ENCODE data around the gene JPH4. TPM values are rescaled to one million over a fixed set of nuclear protein-coding genes. Genes with fewer than 3 reads are reported as not detected.
"Not testable (repeated sequence)": the region's sequence is repeated elsewhere in the genome, so short reads cannot be mapped to it uniquely, and the experiment has no call there.

JPH4 gene
- total RNA-seq, 2 experiments from 2014 or later: not detected

DNA sequence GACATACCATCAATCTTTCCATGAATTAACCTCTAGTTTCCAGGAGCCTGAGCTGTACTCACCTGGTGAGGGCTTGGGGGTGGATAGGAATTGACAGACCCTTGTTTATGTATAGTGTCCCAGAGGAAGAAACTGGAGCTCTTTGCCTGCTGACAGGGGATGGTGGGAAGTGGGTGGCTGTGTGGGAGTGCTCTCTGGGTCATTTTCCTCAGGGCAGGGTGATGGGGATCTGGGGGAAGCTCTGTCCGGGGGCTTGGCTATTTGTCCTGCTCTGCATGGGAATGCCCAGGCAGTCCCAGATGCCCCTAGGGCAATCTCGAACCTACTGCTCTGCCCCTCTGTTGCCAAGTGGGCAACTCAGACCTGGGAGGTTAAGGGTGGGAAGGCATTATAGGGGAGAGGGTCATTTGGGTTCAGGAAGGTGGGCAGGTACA is 35.8 kb upstream of the JPH4 start:
- Mint-ChIP-seq H3K27me3 (peaks cover 2% of the 10 kb centered on the region), H3K36me3 (ENCODE audit: low read depth) (no peaks in the 10 kb centered on the region), H3K9me3 (no peaks in the 10 kb centered on the region), H3K4me3 (no peak overlapping the region), H3K4me1 (peaks cover 17% of the 10 kb centered on the region), H3K27ac (no peak overlapping the region)
- CTCF ChIA-PET: interaction anchor here (1.4 to 5.3 kb wide), 2 partner anchors 17 to 25 kb away, joined by 4 to 56 read pairs; no protein-coding TSS in a partner anchor
- POLR2A ChIA-PET: interaction anchor here (1.9 kb wide), 1 partner anchor 18 kb away, joined by 5 read pairs; no protein-coding TSS in a partner anchor
- no peak for DNase-seq

DNA sequence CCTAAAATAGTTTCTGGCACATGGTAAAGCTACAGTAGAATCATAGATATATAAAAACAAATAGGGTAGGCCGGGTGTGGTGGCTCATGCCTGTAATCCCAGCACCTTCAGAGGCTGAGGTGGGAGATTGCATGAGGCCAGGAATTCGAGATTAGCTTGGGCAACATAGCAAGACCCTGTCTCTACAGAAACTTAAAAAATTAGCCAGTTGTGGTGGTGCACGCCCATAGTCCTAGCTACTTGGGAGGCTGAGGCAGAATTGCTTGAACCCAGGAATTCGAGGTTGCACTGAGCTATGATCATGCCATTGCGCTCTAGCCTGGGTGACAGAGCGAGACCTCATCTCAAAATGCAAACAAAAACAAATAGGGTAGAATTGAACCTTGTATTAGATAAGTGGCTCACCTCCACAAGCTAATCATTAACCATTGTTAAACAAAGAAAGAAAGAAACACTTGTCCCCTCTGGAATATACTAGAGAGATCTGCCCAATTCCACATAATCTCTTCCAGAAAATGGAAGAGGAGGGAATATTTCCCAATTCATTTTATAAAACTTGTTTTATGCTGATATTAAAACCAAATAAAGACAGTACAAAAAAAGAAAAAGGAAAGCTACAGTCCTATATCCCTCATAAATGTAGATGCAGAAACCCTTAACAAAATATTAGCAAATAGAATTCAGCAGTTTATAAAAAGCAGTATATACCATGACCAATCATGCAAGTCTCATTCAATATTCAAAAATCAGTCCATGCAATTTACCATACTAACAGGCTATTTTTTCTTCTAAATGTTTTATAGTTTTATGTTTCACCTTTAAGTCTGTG is 34.9 kb upstream of the JPH4 start:
- Mint-ChIP-seq H3K27ac (no peak overlapping the region), H3K4me3 (no peak overlapping the region), H3K9me3 (peaks cover 6% of the 10 kb centered on the region), H3K4me1 (peaks cover 23% of the 10 kb centered on the region), H3K27me3 (peaks cover 2% of the 10 kb centered on the region), H3K36me3 (ENCODE audit: low read depth) (peaks cover 5% of the 10 kb centered on the region)
- ChIA-PET POLR2A (interaction anchor here (1.9 kb wide), 1 partner anchor 19 kb away, joined by 5 read pairs; no protein-coding TSS in a partner anchor), CTCF (interaction anchor here (1.4 to 5.3 kb wide), 4 partner anchors 18 to 52 kb away, joined by 4 to 56 read pairs (median 6); no protein-coding TSS in a partner anchor)
- DNase-seq: no peak

DNA sequence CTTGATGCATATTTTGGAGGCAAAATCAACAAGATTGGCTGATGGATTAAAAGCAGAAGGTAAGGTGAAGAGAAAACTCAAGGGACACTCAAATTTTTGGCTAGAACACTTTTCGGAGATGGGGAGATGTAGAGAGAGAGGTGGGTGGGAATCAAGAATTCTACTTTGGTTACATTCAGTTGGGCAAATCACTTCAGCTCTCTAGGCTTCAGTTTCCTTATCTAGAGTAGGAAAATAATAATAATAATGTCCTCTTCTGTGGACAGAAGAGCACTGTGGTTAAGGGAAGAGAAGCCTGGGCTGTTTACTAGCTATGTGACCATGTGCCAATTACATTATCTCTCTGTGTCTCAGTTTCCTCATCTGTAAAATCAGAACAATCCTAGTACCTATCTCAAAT is 34.2 kb upstream of the JPH4 start:
- ChIA-PET CTCF (interaction anchor here (1.4 to 5.3 kb wide), 4 partner anchors 18 to 53 kb away, joined by 4 to 56 read pairs (median 12); no protein-coding TSS in a partner anchor), POLR2A (no interaction called here)
- H3K36me3 Mint-ChIP-seq (ENCODE audit: low read depth): peaks cover 5% of the 10 kb centered on the region
- no peak for DNase-seq
- H3K4me1 Mint-ChIP-seq: peaks cover 23% of the 10 kb centered on the region
- no peak overlapping the region for H3K4me3 Mint-ChIP-seq
- no peaks in the 10 kb centered on the region for H3K27me3 Mint-ChIP-seq
- H3K27ac Mint-ChIP-seq: no peak overlapping the region
- H3K9me3 Mint-ChIP-seq: peaks cover 6% of the 10 kb centered on the region

DNA sequence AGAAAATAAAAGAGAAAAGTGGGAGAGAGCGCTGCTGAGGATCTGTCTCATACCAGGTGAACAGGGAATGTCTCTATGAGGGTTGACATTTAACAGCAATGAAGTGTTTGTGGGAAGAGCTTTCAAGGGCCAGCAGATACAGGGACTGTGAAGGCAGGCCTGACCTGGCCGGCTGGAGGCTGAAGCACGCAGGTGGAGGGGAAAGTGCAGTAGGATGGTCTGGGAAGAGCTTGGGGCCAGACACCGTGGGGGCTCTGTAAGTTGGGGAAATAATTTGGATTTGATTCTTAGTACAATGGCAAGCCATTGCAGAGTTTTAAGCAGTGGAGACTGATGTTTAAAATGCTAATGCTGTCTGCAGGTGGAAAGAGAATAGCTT is 33.8 kb upstream of the JPH4 start:
- CTCF ChIA-PET: interaction anchor here (1.5 to 5.3 kb wide), 3 partner anchors 19 to 53 kb away, joined by 4 to 56 read pairs (median 17); no protein-coding TSS in a partner anchor
- H3K36me3 Mint-ChIP-seq (ENCODE audit: low read depth): peaks cover 5% of the 10 kb centered on the region
- no peaks in the 10 kb centered on the region for H3K27me3 Mint-ChIP-seq
- POLR2A ChIA-PET: no interaction called here
- H3K27ac Mint-ChIP-seq: no peak overlapping the region
- H3K4me3 Mint-ChIP-seq: no peak overlapping the region
- H3K4me1 Mint-ChIP-seq: peaks cover 25% of the 10 kb centered on the region
- no peak for DNase-seq
- H3K9me3 Mint-ChIP-seq: peaks cover 6% of the 10 kb centered on the region

DNA sequence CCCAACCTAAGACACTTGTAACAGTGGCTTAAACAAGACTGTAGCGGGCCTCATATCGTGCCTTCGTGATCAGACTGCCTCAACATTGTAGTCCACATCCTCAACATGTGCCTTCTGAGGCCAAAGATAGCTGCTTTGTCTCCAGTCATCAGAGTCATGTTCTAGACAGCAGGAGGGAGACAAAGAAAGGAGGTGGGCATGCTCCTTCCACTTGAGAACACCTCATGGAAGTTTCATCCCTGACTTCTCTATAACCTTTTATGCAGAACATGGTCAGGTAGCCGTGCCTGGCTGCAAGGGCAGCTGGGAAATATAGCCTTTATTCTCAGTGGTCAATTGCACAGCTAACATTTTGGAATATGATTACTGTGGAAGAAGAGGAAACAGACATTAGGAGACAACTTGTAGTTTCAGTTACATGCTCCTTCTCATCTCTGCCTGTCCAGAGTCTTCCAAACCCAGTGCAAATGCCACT is 32.3 kb upstream of the JPH4 start:
- CTCF ChIA-PET: interaction anchor here (0.6 to 5.3 kb wide), 7 partner anchors 20 to 342 kb away, joined by 3 to 56 read pairs (median 5); partner anchors contain the start of gene DHRS4
- H3K27me3 Mint-ChIP-seq: no peaks in the 10 kb centered on the region
- POLR2A ChIA-PET: interaction anchor here (0.7 kb wide), 1 partner anchor 22 kb away, joined by 3 read pairs; no protein-coding TSS in a partner anchor
- H3K36me3 Mint-ChIP-seq (ENCODE audit: low read depth): peaks cover 5% of the 10 kb centered on the region
- peaks cover 6% of the 10 kb centered on the region for H3K9me3 Mint-ChIP-seq
- DNase-seq: peak; percentile 23
- H3K4me3 Mint-ChIP-seq: no peak overlapping the region
- peaks cover 38% of the 10 kb centered on the region for H3K4me1 Mint-ChIP-seq
- H3K27ac Mint-ChIP-seq: peak overlapping the region; percentile 76

DNA sequence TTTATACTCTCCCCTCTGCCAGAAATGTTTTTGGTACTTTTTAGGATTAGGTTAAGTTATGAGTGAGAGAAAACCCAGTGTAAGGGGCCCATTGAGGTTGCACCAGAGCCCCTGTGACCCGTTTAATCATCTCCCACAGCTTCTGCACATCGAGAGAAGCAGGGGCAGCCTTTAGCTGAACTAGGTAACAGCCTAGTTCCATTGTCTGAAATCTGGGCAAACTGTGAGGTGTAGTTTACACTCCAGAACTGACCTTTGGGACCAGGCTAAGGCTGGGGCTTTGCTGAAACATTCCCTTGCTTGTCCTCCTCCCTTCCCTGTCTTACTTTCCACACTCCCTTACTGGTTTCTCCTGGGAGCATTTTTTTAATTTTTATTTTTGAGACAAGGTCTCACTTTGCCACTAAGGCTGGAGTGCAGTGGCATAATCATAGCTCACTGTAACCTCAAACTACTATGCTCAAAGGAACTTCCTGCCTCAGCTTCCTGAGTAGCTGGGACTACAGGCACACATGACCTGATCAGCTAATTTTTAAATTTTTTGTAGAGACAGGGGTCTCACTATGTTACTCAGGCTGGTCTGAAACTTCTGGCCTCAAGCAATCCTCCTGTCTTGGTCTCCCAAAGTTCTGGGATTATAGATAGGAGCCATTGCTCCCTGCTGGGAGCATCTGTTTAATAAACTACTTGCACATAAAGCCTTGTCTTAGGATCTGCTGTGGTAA is 31.7 kb upstream of the JPH4 start:
- Mint-ChIP-seq H3K4me1 (peaks cover 43% of the 10 kb centered on the region), H3K9me3 (peaks cover 6% of the 10 kb centered on the region), H3K4me3 (no peak overlapping the region), H3K36me3 (ENCODE audit: low read depth) (peaks cover 5% of the 10 kb centered on the region), H3K27ac (peak overlapping the region; percentile 76), H3K27me3 (no peaks in the 10 kb centered on the region)
- ChIA-PET CTCF (interaction anchor here (0.6 to 5.3 kb wide), 7 partner anchors 21 to 343 kb away, joined by 3 to 56 read pairs (median 5); partner anchors contain the start of gene DHRS4), POLR2A (interaction anchor here (0.7 kb wide), 1 partner anchor 21 kb away, joined by 3 read pairs; no protein-coding TSS in a partner anchor)
- peak; percentile 21 for DNase-seq

DNA sequence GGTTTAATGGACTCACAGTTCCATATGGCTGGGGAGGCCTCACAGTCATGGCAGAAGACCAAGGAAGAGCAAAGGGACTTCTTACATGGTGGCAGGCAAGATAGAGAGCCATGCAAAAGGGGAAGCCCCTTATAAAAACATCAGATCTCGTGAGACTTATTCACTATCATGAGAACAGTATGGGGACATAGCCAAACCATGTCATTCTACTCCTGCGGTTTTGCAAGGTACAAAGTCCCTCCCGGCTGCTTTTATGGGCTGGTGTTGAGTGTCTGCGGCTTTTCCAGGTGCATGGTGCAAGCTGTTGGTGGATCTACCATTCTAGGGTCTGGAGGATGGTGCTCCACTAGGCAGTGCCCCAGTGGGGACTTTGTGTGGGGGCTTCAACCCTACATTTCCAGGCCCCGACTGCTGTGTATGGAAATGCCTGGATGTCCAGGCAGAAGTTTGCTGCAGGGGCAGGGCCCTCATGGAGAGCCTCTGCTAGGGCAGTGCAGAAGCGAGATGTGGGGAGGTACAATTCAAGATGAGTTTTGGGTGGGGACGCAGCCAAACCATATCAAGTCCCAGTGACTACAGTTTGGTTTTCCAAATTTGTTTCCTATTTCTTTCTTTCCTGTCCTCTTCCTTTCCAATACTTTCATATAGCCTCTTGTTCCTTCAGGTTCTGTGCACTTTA is 31.0 kb upstream of the JPH4 start:
- H3K27me3 Mint-ChIP-seq; DNase-seq; H3K9me3 Mint-ChIP-seq; H3K36me3 Mint-ChIP-seq (ENCODE audit: low read depth); POLR2A ChIA-PET; H3K4me3 Mint-ChIP-seq: not testable (repeated sequence)
- peak overlapping the region; percentile 76 for H3K27ac Mint-ChIP-seq
- CTCF ChIA-PET: interaction anchor here (3.5 to 5.3 kb wide), 2 partner anchors 20 to 22 kb away, joined by 17 to 56 read pairs; no protein-coding TSS in a partner anchor
- peaks cover 43% of the 10 kb centered on the region for H3K4me1 Mint-ChIP-seq

DNA sequence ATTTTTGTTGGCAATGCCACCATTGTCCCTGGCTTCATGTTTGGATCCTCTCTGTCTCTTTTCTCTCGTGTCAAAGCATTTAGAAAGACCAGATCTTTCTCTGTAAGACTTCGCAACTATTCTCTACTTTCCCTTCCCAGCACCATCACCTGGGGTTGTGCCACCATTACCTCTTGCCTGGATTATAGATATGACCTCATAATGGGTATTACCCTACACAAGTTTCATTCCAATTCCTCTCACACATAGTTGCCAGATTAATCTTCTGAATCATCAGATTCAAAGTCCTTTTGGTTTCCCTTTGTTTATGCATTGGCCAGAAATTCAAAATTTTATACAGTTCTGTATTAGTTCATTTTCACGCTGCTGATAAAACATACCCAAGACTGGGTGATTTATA is 30.4 kb upstream of the JPH4 start:
- H3K4me3 Mint-ChIP-seq: no peak overlapping the region
- ChIA-PET POLR2A (no interaction called here), CTCF (interaction anchor here (3.9 kb wide), 1 partner anchor 23 kb away, joined by 16 read pairs; no protein-coding TSS in a partner anchor)
- DNase-seq: no peak
- H3K27ac Mint-ChIP-seq: no peak overlapping the region
- no peaks in the 10 kb centered on the region for H3K27me3 Mint-ChIP-seq
- peaks cover 5% of the 10 kb centered on the region for H3K36me3 Mint-ChIP-seq (ENCODE audit: low read depth)
- peaks cover 6% of the 10 kb centered on the region for H3K9me3 Mint-ChIP-seq
- peaks cover 43% of the 10 kb centered on the region for H3K4me1 Mint-ChIP-seq

DNA sequence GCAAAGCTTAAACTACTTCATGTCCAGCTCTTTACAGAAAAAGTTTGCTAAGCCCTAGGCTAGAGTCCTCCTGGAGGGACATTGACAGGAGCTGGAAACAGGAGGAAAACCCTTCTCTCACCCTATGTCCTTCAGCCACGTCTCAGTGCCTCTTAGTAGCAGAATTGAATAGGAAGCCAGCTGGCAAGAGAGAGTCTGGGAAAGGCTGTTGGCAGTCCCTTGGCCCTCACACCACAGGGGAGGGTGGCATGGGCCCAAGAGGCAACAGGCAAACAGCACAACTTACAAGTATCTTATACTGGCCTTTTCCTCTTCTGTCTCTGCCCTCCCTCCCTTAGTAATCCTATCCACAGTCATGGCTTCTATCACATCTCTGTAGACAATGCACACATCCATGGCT is 29.9 kb upstream of the JPH4 start:
- DNase-seq: no peak
- CTCF ChIA-PET: interaction anchor here (3.9 kb wide), 1 partner anchor 24 kb away, joined by 16 read pairs; no protein-coding TSS in a partner anchor
- H3K36me3 Mint-ChIP-seq (ENCODE audit: low read depth): peaks cover 5% of the 10 kb centered on the region
- peaks cover 43% of the 10 kb centered on the region for H3K4me1 Mint-ChIP-seq
- H3K27me3 Mint-ChIP-seq: no peaks in the 10 kb centered on the region
- no peak overlapping the region for H3K4me3 Mint-ChIP-seq
- H3K27ac Mint-ChIP-seq: no peak overlapping the region
- peaks cover 6% of the 10 kb centered on the region for H3K9me3 Mint-ChIP-seq
- POLR2A ChIA-PET: interaction anchor here (0.6 kb wide), 1 partner anchor 109 kb away, joined by 3 read pairs; no protein-coding TSS in a partner anchor

DNA sequence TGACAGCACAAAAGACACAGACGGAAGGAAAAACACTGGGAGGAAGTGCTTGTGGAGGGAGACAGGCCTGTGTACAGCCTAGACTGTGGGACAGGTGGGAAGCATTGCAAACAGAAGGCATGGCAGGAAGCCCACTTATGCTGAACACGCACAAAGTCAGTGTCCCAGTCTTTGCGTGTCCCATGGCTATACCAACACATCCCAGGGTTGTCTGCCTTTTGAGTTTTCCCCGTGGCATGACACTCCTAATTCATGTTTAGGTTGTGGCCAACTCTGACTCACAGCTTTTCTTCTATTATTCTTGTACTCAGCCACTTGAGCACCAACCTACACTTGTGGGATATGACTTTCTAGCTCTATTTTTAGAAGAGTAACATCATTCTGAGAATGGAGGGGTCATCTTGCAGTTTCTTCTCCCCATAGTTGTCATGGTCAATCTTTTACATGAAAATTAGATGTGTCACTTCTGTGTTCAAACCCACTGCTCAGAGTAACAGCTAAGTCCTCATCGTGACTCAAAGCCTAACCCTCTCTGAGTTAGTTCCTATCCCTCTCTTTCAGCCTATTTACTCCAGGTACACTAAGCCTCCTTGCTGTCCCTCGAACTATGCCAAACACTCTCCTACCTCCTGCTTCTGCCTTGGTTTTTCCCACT is 27.5 kb upstream of the JPH4 start:
- Mint-ChIP-seq H3K4me3 (no peak overlapping the region), H3K27me3 (no peaks in the 10 kb centered on the region), H3K27ac (peak overlapping the region; percentile 76), H3K4me1 (peaks cover 40% of the 10 kb centered on the region), H3K36me3 (ENCODE audit: low read depth) (peaks cover 5% of the 10 kb centered on the region), H3K9me3 (peaks cover 6% of the 10 kb centered on the region)
- ChIA-PET CTCF (interaction anchor here (0.8 to 3.9 kb wide), 4 partner anchors 17 to 244 kb away, joined by 3 to 16 read pairs (median 3); no protein-coding TSS in a partner anchor), POLR2A (no interaction called here)
- no peak for DNase-seq

DNA sequence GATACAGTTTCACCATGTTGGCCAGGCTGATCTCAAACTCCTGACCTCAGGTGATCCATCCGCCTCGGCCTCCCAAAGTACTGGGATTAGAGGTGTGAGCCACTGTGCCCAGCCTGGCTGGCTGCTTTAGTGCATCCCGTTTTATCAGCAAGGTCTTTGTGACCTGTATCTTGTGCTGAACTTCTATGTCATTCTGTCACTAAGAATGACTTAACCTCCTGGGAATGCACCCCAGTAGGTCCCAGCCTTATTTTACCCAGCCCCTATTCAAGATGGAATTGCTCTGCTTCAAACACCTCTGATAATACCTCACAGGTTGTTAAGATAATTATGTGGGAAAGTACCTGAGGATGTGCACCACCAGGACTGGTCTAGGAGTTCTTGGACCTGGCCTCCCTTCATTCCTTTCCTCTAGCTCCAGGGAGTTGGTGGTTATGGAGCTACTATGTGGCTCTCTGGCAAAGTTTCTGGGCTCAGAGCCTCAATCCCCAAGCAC is 26.1 kb upstream of the JPH4 start:
- ChIA-PET CTCF (interaction anchor here (1.0 kb wide), 1 partner anchor 431 kb away, joined by 3 read pairs; no protein-coding TSS in a partner anchor), POLR2A (no interaction called here)
- H3K36me3 Mint-ChIP-seq (ENCODE audit: low read depth): peaks cover 5% of the 10 kb centered on the region
- no peak overlapping the region for H3K4me3 Mint-ChIP-seq
- no peaks in the 10 kb centered on the region for H3K27me3 Mint-ChIP-seq
- no peak for DNase-seq
- H3K27ac Mint-ChIP-seq: no peak overlapping the region
- H3K4me1 Mint-ChIP-seq: peaks cover 27% of the 10 kb centered on the region
- peaks cover 6% of the 10 kb centered on the region for H3K9me3 Mint-ChIP-seq

DNA sequence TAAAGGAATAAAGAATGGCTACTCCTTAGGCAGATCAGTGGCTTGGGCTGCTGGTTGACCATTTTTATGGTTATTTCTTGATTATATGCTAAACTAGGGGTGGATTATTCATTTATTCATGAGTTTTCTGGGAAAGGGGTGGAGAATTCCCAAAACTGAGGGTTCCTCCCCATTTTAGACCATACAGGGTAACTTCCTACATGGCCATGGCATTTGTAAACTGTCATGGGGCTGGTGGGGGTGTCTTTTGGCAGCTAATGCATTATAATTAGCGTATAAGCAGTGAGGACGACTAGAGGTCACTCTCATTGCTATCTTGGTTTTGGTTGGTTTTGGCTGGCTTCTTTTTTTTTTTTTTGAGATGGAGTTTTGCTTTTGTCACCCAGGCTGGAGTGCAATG is 25.6 kb upstream of the JPH4 start:
- Mint-ChIP-seq H3K36me3 (ENCODE audit: low read depth) (peaks cover 4% of the 10 kb centered on the region), H3K27me3 (no peaks in the 10 kb centered on the region), H3K4me1 (peaks cover 24% of the 10 kb centered on the region), H3K27ac (no peak overlapping the region), H3K9me3 (peaks cover 5% of the 10 kb centered on the region), H3K4me3 (no peak overlapping the region)
- POLR2A ChIA-PET: no interaction called here
- CTCF ChIA-PET: no interaction called here
- no peak for DNase-seq
